ENCODE data around the gene AOPEP. TPM values are rescaled to one million over a fixed set of nuclear protein-coding genes. Genes with fewer than 3 reads are reported as not detected.

AOPEP gene
- total RNA-seq, 2 experiments from 2014 or later = 6.9 to 7.0 TPM

DNA sequence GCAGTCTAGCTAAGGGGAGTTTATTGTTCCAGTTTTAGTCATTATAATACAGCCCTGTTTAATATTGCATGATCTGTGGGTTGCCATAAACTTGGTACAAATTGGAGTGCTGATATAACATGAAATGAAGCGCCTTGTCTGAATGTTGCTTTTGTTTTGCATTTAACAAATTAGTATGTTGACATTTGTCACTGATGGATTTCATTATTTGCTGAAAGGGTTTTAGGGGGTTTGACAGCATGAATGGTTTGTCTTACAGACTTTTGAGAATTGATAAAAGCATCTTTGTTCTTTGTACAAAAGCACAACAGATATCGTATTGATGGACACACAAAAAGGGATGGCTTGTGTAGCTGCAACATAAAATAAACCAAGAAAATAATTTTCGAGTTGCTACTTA, 178.3 kb downstream of the AOPEP start:
- CTCF ChIA-PET = no interaction called here
- no peaks in the 10 kb centered on the region for H3K4me1 Mint-ChIP-seq (ENCODE audit: low read depth)
- no peaks in the 10 kb centered on the region for H3K9me3 Mint-ChIP-seq
- H3K9me3 ChIP-seq (ENCODE audit: control insufficient read depth in 1 of 2, insufficient read depth in 1 of 2, low read length in 2 of 2) = no peaks in the 10 kb centered on the region
- no peak overlapping the region for H3K27ac Mint-ChIP-seq
- intact Hi-C loops (cut with DNase I, micrococcal nuclease) = no loop called here
- H3K4me3 Mint-ChIP-seq = no peak overlapping the region
- no peaks in the 10 kb centered on the region for H3K27me3 ChIP-seq (ENCODE audit: control insufficient read depth in 1 of 2, insufficient read depth in 2 of 2, low read length in 2 of 2)
- H3K4me1 ChIP-seq (ENCODE audit: insufficient read depth, low read length) = no peaks in the 10 kb centered on the region
- POLR2A ChIA-PET = no interaction called here
- H3K36me3 Mint-ChIP-seq (ENCODE audit: low read depth) = no peaks in the 10 kb centered on the region
- ATAC-seq (ENCODE audit: poor library complexity) = no peak
- no peak overlapping the region for H3K4me3 ChIP-seq (ENCODE audit: low read length)
- no peaks in the 10 kb centered on the region for H3K36me3 ChIP-seq (ENCODE audit: insufficient read depth, low read length)
- no peak overlapping the region for H3K27ac ChIP-seq (ENCODE audit: low read depth in 1 of 2, low read length in 2 of 2)
- no peak for DNase-seq
- H3K27me3 Mint-ChIP-seq = no peaks in the 10 kb centered on the region
- TF ChIP-seq, protein P1, sequence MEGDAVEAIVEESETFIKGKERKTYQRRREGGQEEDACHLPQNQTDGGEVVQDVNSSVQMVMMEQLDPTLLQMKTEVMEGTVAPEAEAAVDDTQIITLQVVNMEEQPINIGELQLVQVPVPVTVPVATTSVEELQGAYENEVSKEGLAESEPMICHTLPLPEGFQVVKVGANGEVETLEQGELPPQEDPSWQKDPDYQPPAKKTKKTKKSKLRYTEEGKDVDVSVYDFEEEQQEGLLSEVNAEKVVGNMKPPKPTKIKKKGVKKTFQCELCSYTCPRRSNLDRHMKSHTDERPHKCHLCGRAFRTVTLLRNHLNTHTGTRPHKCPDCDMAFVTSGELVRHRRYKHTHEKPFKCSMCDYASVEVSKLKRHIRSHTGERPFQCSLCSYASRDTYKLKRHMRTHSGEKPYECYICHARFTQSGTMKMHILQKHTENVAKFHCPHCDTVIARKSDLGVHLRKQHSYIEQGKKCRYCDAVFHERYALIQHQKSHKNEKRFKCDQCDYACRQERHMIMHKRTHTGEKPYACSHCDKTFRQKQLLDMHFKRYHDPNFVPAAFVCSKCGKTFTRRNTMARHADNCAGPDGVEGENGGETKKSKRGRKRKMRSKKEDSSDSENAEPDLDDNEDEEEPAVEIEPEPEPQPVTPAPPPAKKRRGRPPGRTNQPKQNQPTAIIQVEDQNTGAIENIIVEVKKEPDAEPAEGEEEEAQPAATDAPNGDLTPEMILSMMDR (IDR thresholded peaks at IDR 0.05) = no peak

DNA sequence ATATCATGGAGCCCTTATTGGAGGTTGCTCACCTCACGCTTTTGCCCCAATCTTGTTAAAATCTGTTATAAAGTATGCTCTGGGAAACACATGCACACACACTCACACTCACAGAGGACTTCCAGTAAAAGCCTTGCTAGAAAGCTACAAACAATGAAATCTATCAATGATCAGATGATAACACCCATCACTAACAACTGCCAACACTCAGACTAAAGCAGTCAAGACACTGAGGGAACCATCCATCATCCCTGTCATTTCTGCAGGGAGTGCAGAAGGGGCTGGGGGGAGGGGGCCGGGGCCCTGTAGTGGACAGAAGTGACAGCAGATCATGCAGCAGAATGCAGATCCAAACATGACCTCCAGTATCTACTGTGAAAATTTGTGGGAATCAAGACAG, 179.1 kb downstream of the AOPEP start:
- Histone ChIP-seq H3K36me3 (ENCODE audit: insufficient read depth, low read length) (no peaks in the 10 kb centered on the region), H3K27me3 (ENCODE audit: control insufficient read depth in 1 of 2, insufficient read depth in 2 of 2, low read length in 2 of 2) (no peaks in the 10 kb centered on the region), H3K9me3 (ENCODE audit: control insufficient read depth in 1 of 2, insufficient read depth in 1 of 2, low read length in 2 of 2) (no peaks in the 10 kb centered on the region), H3K4me1 (ENCODE audit: insufficient read depth, low read length) (no peaks in the 10 kb centered on the region), H3K27ac (ENCODE audit: low read depth in 1 of 2, low read length in 2 of 2) (no peak overlapping the region), H3K4me3 (ENCODE audit: low read length) (no peak overlapping the region)
- H3K27ac Mint-ChIP-seq = no peak overlapping the region
- ChIA-PET POLR2A (no interaction called here), CTCF (no interaction called here)
- H3K27me3 Mint-ChIP-seq = no peaks in the 10 kb centered on the region
- H3K4me3 Mint-ChIP-seq = no peak overlapping the region
- TF ChIP-seq, protein P1 (IDR thresholded peaks at IDR 0.05) = no peak
- intact Hi-C loops (cut with DNase I, micrococcal nuclease) = no loop called here
- no peaks in the 10 kb centered on the region for H3K9me3 Mint-ChIP-seq
- no peaks in the 10 kb centered on the region for H3K36me3 Mint-ChIP-seq (ENCODE audit: low read depth)
- no peaks in the 10 kb centered on the region for H3K4me1 Mint-ChIP-seq (ENCODE audit: low read depth)
- DNase-seq = no peak
- ATAC-seq (ENCODE audit: poor library complexity) = no peak

GRCh38 chr9:94906181-94906580, 179.7 kb downstream of the AOPEP start:
- POLR2A ChIA-PET = no interaction called here
- no peaks in the 10 kb centered on the region for H3K9me3 ChIP-seq (ENCODE audit: control insufficient read depth in 1 of 2, insufficient read depth in 1 of 2, low read length in 2 of 2)
- no peak overlapping the region for H3K4me3 ChIP-seq (ENCODE audit: low read length)
- ATAC-seq (ENCODE audit: poor library complexity) (no peak), DNase-seq (no peak)
- H3K4me3 Mint-ChIP-seq = no peak overlapping the region
- H3K27ac Mint-ChIP-seq = no peak overlapping the region
- TF ChIP-seq, protein P1 (IDR thresholded peaks at IDR 0.05) = no peak
- intact Hi-C loops (cut with DNase I, micrococcal nuclease) = no loop called here
- CTCF ChIA-PET = no interaction called here
- no peak overlapping the region for H3K27ac ChIP-seq (ENCODE audit: low read depth in 1 of 2, low read length in 2 of 2)
- no peaks in the 10 kb centered on the region for H3K36me3 Mint-ChIP-seq (ENCODE audit: low read depth)
- no peaks in the 10 kb centered on the region for H3K27me3 ChIP-seq (ENCODE audit: control insufficient read depth in 1 of 2, insufficient read depth in 2 of 2, low read length in 2 of 2)
- no peaks in the 10 kb centered on the region for H3K4me1 Mint-ChIP-seq (ENCODE audit: low read depth)
- H3K27me3 Mint-ChIP-seq = no peaks in the 10 kb centered on the region
- no peaks in the 10 kb centered on the region for H3K4me1 ChIP-seq (ENCODE audit: insufficient read depth, low read length)
- H3K36me3 ChIP-seq (ENCODE audit: insufficient read depth, low read length) = no peaks in the 10 kb centered on the region
- H3K9me3 Mint-ChIP-seq = no peaks in the 10 kb centered on the region

Data from CD4-positive, alpha-beta T cell (primary cell).